HepG2 (cell line): ENCODE data around the gene ARFGAP3. TPM values are rescaled to one million over a fixed set of nuclear protein-coding genes. Genes with fewer than 3 reads are reported as not detected.

Experiments used
- ARID2 ChIP-seq: sonication (generic); formaldehyde crosslinking; IDR thresholded peaks from 2 replicates; pipeline ENCODE4 v1.8.1; 2022; ENCODE audit warnings: mild to moderate bottlenecking, missing genetic modification reagents, borderline replicate concordance
- GRHL1 ChIP-seq: sonication (generic); formaldehyde crosslinking; conservative IDR thresholded peaks from 2 replicates; pipeline ENCODE4 v1.8.0; 2022; ENCODE audit warnings: missing genetic modification reagents
- JUN ChIP-seq: sonication (generic); formaldehyde crosslinking; IDR thresholded peaks from 2 replicates; pipeline ENCODE4 v1.4.0; 2020; ENCODE audit warnings: mild to moderate bottlenecking, missing genetic modification reagents
- LBX2 ChIP-seq: sonication (generic); formaldehyde crosslinking; IDR thresholded peaks from 2 replicates; pipeline ENCODE4 v1.5.0; 2020; ENCODE audit warnings: missing genetic modification reagents, mild to moderate bottlenecking, borderline replicate concordance
- LCORL ChIP-seq, 2 experiments: fragments of 450-650 bp in 1 of 2; sonication (generic) in 1 of 2; formaldehyde crosslinking in 1 of 2; IDR thresholded peaks; 2 replicates each; pipeline versions ENCODE4 v1.5.0 to v1.6.1; 2017 to 2020; ENCODE audit warnings: antibody characterized with exemption in 1 of 2, missing genetic modification reagents in 1 of 2
- MAF1 ChIP-seq: sonication (generic); formaldehyde crosslinking; IDR thresholded peaks from 2 replicates; pipeline ENCODE4 v1.5.0; 2020; ENCODE audit warnings: missing genetic modification reagents, borderline replicate concordance
- NR2F2 ChIP-seq: IDR thresholded peaks from 2 replicates; pipeline ENCODE4 v1.6.1; 2012; ENCODE audit warnings: low read depth, inconsistent platforms, borderline replicate concordance
- ONECUT2 ChIP-seq: sonication (generic); formaldehyde crosslinking; IDR thresholded peaks from 2 replicates; pipeline ENCODE4 v1.4.0; 2020; ENCODE audit warnings: missing genetic modification reagents
- PAX8 ChIP-seq: sonication (generic); formaldehyde crosslinking; IDR thresholded peaks from 2 replicates; pipeline ENCODE4 v1.8.0; 2022; ENCODE audit warnings: mild to moderate bottlenecking, missing genetic modification reagents, borderline replicate concordance
- POLR2G ChIP-seq: fragments of 200-400 bp; formaldehyde crosslinking; IDR thresholded peaks from 2 replicates; pipeline ENCODE4 v1.6.1; 2018; ENCODE audit warnings: mild to moderate bottlenecking, low read depth, low read length, moderate library complexity
- SOX13 ChIP-seq, 3 experiments: fragments of 450-650 bp in 1 of 3; sonication (generic) in 1 of 3; formaldehyde crosslinking in 1 of 3; IDR thresholded peaks in 2 of 3; conservative IDR thresholded peaks in 1 of 3; 2 replicates each; pipeline versions ENCODE4 v1.5.0 to v1.6.1; 2016 to 2020; ENCODE audit warnings: antibody characterized with exemption in 1 of 3, mild to moderate bottlenecking in 1 of 3, missing compliant biosample characterization in 1 of 3, missing genetic modification reagents in 1 of 3, moderate library complexity in 1 of 3
- SP5 ChIP-seq: IDR thresholded peaks from 2 replicates; pipeline ENCODE4 v1.6.1; 2016; ENCODE audit warnings: low read depth, borderline replicate concordance
- TFE3 ChIP-seq: IDR thresholded peaks from 2 replicates; pipeline ENCODE4 v1.6.1; 2016
- ZNF282 ChIP-seq: fragments of 450-650 bp; IDR thresholded peaks from 2 replicates; pipeline ENCODE4 v1.6.1; 2018; ENCODE audit not compliant: partially characterized antibody
- ZNF549 ChIP-seq: sonication (generic); formaldehyde crosslinking; IDR thresholded peaks from 2 replicates; pipeline ENCODE4 v1.5.0; 2020; ENCODE audit warnings: missing genetic modification reagents
- ZNF775 ChIP-seq: sonication (generic); formaldehyde crosslinking; IDR thresholded peaks from 2 replicates; pipeline ENCODE4 v1.4.0; 2020; ENCODE audit warnings: missing genetic modification reagents, mild to moderate bottlenecking, moderate library complexity, borderline replicate concordance
- ZNF891 ChIP-seq: sonication (generic); formaldehyde crosslinking; IDR thresholded peaks from 2 replicates; pipeline ENCODE4 v1.5.0; 2020; ENCODE audit warnings: mild to moderate bottlenecking, missing genetic modification reagents
- polyA plus RNA-seq, 8 experiments: library from polyadenylated mRNA; depleted of rRNA in 3 of 8; stranded (reverse) in 7 of 8; unstranded in 1 of 8; fragments of >200 nt; fragmentation: Illumina TruSeq in 4 of 8; extraction: Trizol in 4 of 8; gene quantifications; 2 replicates each; pipeline versions ENCODE4 v1.2.1 to v1.2.3, GENCODE V29; 2011 to 2016; ENCODE audit warnings: low read depth in 4 of 8, missing spikeins in 1 of 8, mixed read lengths in 1 of 8; ENCODE audit not compliant: insufficient read depth in 1 of 8
- total RNA-seq, 5 experiments: library from RNA; depleted of rRNA; stranded (reverse); fragments of >200 nt; fragmentation: Illumina TruSeq; extraction: Trizol; gene quantifications; 2 replicates each; pipeline ENCODE4 v1.2.3, GENCODE V29; 2016; ENCODE audit warnings: low read depth in 1 of 5
- TF ChIP-seq, protein P1 (sequence below): sonication (generic); formaldehyde crosslinking; IDR thresholded peaks from 2 replicates; pipeline ENCODE4 v1.4.0; 2020; ENCODE audit warnings: mild to moderate bottlenecking, missing genetic modification reagents
- TF ChIP-seq, protein P2 (sequence below): sonication (generic); formaldehyde crosslinking; IDR thresholded peaks from 2 replicates; pipeline ENCODE4 v1.4.0; 2020; ENCODE audit warnings: mild to moderate bottlenecking, missing genetic modification reagents
- TF ChIP-seq, protein P3 (sequence below): IDR thresholded peaks from 2 replicates; pipeline ENCODE4 v1.6.1; 2018; ENCODE audit warnings: missing genetic modification reagents, mild to moderate bottlenecking, missing compliant biosample characterization

The ARFGAP3 gene
- total and polyA plus RNA-seq, 2 of the 13 experiments (the other 11 are each of a cell fraction or from before 2014, with no cell fraction given) = 41.7 to 61.6 TPM

- no peak for TF ChIP-seq TFE3
- 0 out of 2 replicates have a peak, but pooled peaks have one; percentile 63 for TF ChIP-seq ZNF775 (CRISPR knock-in tag)
- TF ChIP-seq ZNF549 (CRISPR knock-in tag) = peak; percentile 77; the same call in 1 of the 2 replicates
- no peak for TF ChIP-seq SOX13 (IDR thresholded peaks at IDR 0.05)
- TF ChIP-seq SOX13 (CRISPR knock-in tag; conservative IDR thresholded peaks at IDR 0.05 in 1 of 2, IDR thresholded peaks at IDR 0.05 in 1 of 2) = peak in 1 of 2 experiments; percentile 12; a peak in 1 of 4 replicates
- TF ChIP-seq ONECUT2 = 0 out of 2 replicates have a peak, but pooled peaks have one; percentile 33
- peak; percentile 26; the same call in 1 of the 2 replicates for TF ChIP-seq SP5 (CRISPR knock-in tag)
- TF ChIP-seq, protein P1, sequence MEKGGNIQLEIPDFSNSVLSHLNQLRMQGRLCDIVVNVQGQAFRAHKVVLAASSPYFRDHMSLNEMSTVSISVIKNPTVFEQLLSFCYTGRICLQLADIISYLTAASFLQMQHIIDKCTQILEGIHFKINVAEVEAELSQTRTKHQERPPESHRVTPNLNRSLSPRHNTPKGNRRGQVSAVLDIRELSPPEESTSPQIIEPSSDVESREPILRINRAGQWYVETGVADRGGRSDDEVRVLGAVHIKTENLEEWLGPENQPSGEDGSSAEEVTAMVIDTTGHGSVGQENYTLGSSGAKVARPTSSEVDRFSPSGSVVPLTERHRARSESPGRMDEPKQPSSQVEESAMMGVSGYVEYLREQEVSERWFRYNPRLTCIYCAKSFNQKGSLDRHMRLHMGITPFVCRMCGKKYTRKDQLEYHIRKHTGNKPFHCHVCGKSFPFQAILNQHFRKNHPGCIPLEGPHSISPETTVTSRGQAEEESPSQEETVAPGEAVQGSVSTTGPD = no peak
- no peak; the same call in 1 of the 2 replicates for TF ChIP-seq MAF1 (CRISPR knock-in tag)
- no peak; the same call in 1 of the 2 replicates for TF ChIP-seq NR2F2
- TF ChIP-seq ZNF282 = no peak
- peak; percentile 47; the same call in 1 of the 2 replicates for TF ChIP-seq ZNF891 (CRISPR knock-in tag)
- peak; percentile 95; the same call in 1 of the 2 replicates for TF ChIP-seq LBX2 (CRISPR knock-in tag)
- TF ChIP-seq, protein P2, sequence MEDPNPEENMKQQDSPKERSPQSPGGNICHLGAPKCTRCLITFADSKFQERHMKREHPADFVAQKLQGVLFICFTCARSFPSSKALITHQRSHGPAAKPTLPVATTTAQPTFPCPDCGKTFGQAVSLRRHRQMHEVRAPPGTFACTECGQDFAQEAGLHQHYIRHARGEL (CRISPR knock-in tag) = no peak
- TF ChIP-seq, protein P3, sequence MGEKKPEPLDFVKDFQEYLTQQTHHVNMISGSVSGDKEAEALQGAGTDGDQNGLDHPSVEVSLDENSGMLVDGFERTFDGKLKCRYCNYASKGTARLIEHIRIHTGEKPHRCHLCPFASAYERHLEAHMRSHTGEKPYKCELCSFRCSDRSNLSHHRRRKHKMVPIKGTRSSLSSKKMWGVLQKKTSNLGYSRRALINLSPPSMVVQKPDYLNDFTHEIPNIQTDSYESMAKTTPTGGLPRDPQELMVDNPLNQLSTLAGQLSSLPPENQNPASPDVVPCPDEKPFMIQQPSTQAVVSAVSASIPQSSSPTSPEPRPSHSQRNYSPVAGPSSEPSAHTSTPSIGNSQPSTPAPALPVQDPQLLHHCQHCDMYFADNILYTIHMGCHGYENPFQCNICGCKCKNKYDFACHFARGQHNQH (CRISPR knock-in tag) = peak; percentile 61
- no peak for TF ChIP-seq PAX8
- TF ChIP-seq GRHL1 (CRISPR knock-in tag) = no peak; the same call in 1 of the 2 replicates
- no peak for TF ChIP-seq LCORL (IDR thresholded peaks at IDR 0.05)
- 0 out of 2 replicates have a peak, but pooled peaks have one; percentile 51 for TF ChIP-seq LCORL (CRISPR knock-in tag; IDR thresholded peaks at IDR 0.05)
- peak; percentile 87 for TF ChIP-seq POLR2G
- peak; percentile 52; the same call in 1 of the 2 replicates for TF ChIP-seq JUN (CRISPR knock-in tag)
- TF ChIP-seq ARID2 (CRISPR knock-in tag) = no peak
These were observed at the start of gene ARFGAP3 (continued) for GRCh38 chr22:42856865-42857704.
